Measurements from ENCODE around the gene TEX35.

TEX35 gene

DNA sequence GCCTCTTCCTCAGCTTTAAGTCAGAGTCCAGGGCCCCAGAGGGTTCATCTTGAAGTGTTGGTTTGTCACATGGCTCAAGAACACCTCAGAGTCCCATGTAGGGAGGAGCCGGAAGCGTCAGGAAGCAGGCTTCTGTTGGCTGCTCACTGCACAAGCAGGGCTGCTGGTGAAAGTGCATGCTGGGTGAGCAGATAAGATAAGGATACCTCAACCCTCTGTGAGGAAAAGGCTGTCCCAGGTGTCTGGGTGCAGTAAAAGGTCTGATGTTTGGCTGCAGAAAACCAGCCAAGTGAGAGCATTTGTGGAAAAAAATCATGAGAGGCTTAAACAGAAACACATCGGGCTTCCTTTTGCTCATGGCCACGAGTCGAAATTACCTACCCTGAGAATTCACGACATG, 6.2 kb upstream of the TEX35 start:
- H3K27me3 ChIP-seq: no peaks in the 10 kb centered on the region
- DNase-seq: no peak
- H3K4me3 ChIP-seq (ENCODE audit: low read depth, low read length): no peak overlapping the region
- H3K36me3 ChIP-seq: no peaks in the 10 kb centered on the region
- TF ChIP-seq, protein P1, sequence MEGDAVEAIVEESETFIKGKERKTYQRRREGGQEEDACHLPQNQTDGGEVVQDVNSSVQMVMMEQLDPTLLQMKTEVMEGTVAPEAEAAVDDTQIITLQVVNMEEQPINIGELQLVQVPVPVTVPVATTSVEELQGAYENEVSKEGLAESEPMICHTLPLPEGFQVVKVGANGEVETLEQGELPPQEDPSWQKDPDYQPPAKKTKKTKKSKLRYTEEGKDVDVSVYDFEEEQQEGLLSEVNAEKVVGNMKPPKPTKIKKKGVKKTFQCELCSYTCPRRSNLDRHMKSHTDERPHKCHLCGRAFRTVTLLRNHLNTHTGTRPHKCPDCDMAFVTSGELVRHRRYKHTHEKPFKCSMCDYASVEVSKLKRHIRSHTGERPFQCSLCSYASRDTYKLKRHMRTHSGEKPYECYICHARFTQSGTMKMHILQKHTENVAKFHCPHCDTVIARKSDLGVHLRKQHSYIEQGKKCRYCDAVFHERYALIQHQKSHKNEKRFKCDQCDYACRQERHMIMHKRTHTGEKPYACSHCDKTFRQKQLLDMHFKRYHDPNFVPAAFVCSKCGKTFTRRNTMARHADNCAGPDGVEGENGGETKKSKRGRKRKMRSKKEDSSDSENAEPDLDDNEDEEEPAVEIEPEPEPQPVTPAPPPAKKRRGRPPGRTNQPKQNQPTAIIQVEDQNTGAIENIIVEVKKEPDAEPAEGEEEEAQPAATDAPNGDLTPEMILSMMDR (IDR thresholded peaks at IDR 0.05; ENCODE audit: low read depth, low read length): no peak
- H3K9me3 ChIP-seq: no peaks in the 10 kb centered on the region
- no peaks in the 10 kb centered on the region for H3K4me1 ChIP-seq

DNA sequence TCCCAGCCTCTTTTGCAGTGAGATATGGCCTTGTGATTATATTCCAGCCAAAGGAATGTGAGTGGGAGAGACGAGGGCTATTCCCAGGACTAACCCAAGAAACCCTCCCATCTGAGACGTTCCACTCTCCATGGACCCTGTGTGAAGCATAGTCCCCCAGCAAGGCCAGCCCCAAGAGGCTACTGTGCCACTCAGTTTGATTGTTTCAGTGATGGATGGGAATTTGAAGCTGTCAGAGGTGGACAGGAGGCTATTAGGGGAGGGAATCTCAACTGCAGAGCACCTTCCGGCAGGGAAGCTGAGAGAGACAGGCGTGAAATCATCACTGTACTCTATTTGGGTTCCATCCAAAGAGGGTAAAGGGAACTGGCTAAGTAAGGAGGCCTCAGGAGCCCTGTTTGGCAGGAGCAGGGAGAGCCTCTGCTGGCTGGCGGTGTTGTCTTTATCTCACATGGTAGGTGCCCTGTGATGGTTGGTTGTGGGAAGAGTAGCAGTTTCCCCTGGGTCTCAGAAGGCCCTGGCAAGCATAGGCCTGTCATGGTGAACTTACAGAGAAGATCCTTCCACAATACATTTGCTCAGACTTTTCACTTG, 3.4 kb upstream of the TEX35 start:
- TF ChIP-seq, protein P1 (IDR thresholded peaks at IDR 0.05; ENCODE audit: low read depth, low read length): no peak
- H3K9me3 ChIP-seq: no peaks in the 10 kb centered on the region
- DNase-seq: no peak
- H3K4me3 ChIP-seq (ENCODE audit: low read depth, low read length): no peak overlapping the region
- H3K27me3 ChIP-seq: no peaks in the 10 kb centered on the region
- H3K36me3 ChIP-seq: no peaks in the 10 kb centered on the region
- no peaks in the 10 kb centered on the region for H3K4me1 ChIP-seq

DNA sequence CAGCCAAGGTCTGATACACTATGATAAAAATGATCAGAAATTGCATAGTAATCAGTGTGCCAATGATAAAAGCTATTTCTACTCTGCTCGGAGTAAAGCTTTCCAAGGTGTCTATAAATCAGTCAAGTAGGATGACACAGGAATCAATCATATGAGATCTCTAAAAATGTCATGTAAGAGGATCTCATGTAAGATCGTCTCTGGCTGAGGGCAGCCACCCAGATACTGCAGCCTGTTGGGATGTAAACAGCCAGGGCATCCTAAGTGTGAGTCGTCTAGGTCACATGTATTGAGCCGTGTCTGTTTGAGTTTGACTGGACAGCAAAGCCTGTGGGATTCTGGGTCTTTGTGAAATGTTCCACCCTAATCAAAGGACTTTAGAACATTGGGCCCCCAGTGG, 2.8 kb upstream of the TEX35 start:
- no peak overlapping the region for H3K4me3 ChIP-seq (ENCODE audit: low read depth, low read length)
- DNase-seq: no peak
- H3K36me3 ChIP-seq: no peaks in the 10 kb centered on the region
- TF ChIP-seq, protein P1 (IDR thresholded peaks at IDR 0.05; ENCODE audit: low read depth, low read length): no peak
- H3K9me3 ChIP-seq: no peaks in the 10 kb centered on the region
- H3K27me3 ChIP-seq: no peaks in the 10 kb centered on the region
- no peaks in the 10 kb centered on the region for H3K4me1 ChIP-seq

DNA sequence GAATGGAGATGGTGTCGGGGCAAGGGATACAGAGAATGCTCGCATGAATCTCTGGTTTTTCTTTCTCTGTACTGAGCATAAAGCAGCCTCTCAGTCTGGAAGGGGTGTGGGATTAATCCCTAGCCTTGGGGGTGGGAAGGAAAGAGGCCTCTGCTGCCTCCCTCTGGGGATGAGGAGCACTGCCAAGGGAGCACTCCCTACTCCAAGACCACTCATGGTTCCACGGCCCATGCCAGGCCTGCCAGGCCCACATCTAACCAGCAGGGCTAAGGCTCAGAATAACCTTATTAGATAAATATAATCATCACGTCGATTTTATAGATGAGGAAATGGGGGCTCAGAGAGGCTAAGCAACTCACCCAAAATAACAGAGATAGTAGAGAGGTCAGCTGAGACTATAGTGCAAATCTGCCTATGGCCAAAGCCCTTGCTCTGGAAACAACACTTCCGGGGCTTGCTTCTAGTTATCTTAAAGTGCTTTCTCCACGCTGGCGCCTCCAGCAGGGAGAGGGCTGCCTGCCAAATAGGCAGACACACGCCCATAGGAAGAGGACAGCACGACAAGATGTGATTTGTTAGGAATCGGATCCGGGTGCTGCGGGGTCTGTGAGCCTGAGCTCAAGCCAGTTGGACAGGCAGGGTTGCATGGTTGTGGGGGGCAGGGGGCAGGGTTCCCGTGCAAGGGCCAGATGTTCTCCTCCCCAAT, 522 bp downstream of the TEX35 start:
- Histone ChIP-seq H3K27me3 (no peaks in the 10 kb centered on the region), H3K9me3 (no peaks in the 10 kb centered on the region), H3K36me3 (no peaks in the 10 kb centered on the region), H3K4me1 (no peaks in the 10 kb centered on the region), H3K4me3 (ENCODE audit: low read depth, low read length) (no peak overlapping the region)
- DNase-seq: no peak
- TF ChIP-seq, protein P1 (IDR thresholded peaks at IDR 0.05; ENCODE audit: low read depth, low read length): no peak

DNA sequence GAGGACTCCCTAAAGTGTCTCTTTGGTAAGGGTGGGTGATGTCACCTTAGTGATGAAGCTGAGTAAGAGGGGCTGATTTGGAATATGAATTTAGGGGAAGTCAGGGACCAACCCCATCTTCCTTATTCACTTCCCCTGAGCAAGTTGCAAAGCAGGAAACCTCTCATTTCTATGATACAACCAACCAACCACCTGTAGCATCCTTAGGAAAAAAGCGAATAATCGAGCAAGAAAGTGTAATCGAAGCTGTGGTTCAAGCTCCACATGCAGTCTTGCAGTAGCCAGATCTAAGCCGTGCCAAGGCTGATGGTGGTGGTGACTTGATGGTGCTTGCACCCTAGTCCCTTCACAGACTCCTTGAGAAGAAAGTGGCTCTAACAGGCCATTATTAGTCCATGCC, 3.2 kb downstream of the TEX35 start:
- H3K36me3 ChIP-seq: no peaks in the 10 kb centered on the region
- TF ChIP-seq, protein P1 (IDR thresholded peaks at IDR 0.05; ENCODE audit: low read depth, low read length): no peak
- H3K27me3 ChIP-seq: 0 out of 2 replicates have a peak, but pooled peaks cover 2% of the 10 kb centered on the region
- H3K4me3 ChIP-seq (ENCODE audit: low read depth, low read length): no peak overlapping the region
- no peak for DNase-seq
- H3K9me3 ChIP-seq: no peaks in the 10 kb centered on the region
- no peaks in the 10 kb centered on the region for H3K4me1 ChIP-seq

DNA sequence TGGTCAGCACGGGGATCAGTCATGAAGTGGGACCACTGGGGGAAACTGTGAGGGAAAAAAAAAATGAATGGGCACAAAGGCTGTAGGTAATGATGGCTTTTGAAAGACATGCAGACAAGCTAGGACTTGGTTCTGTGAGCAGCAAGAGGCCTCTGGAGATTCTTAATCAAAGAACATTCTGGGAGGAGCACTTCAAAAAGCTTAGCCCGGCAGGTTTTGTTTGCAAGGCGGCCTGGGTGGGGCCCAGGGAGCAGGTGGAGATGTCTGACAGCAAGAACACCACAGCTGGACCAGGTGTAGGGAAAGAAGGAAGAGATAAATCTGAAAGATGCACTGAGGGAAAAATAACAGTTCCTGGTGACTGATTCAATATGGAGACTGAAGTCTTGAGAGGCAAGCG, 6.0 kb downstream of the TEX35 start:
- Histone ChIP-seq H3K9me3 (no peaks in the 10 kb centered on the region), H3K27me3 (0 out of 2 replicates have a peak, but pooled peaks cover 2% of the 10 kb centered on the region), H3K4me1 (no peaks in the 10 kb centered on the region), H3K36me3 (no peaks in the 10 kb centered on the region), H3K4me3 (ENCODE audit: low read depth, low read length) (no peak overlapping the region)
- no peak for DNase-seq
- TF ChIP-seq, protein P1 (IDR thresholded peaks at IDR 0.05; ENCODE audit: low read depth, low read length): no peak

Data from BE2C (cell line).